OCI-LY3 (cell line): ENCODE data around the gene RAD18.

Source experiments
- CTCF ChIP-seq: fragments of 200-600, 300-600 bp; sonication (generic); IDR thresholded peaks from 2 replicates; pipeline ENCODE4 v1.5.1; 2014; ENCODE audit warnings: antibody characterized with exemption, low read length, low read depth
- EZH2phosphoT487 ChIP-seq: fragments of 200-600 bp; shearing (Covaris generic); IDR thresholded peaks from 2 replicates; pipeline ENCODE4 v1.6.1; 2018; ENCODE audit warnings: antibody characterized with exemption, mixed run types, low read depth

DNA sequence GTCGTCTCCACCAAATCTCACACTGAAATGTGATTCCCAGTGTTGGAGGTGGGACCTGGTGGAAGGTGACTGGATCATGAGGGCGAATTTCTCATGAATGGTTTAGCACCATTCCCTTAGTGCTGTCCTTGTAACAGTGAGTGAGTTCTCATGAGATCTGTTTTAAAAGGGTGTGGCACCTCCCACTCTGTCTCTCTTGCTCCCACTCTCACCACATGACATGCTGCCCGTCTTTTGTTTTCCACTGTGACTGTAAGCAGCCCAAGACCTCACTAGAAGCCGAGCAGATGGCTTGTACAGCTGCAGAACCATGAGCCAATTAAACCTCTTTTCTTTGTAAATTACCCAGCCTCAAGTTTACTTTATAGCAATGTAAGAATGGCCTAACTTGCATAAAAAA, 21.2 kb downstream of the RAD18 start:
- no peak for TF ChIP-seq CTCF
- no peak for TF ChIP-seq EZH2phosphoT487
